Stimulated activated CD8-positive, alpha-beta memory T cell treated with anti-CD3 and anti-CD28 coated beads, Interleukin-15, amount 100 ng/mL, for 24 hours (primary cell): ENCODE results near the gene KIAA1217.
"Not testable (repeated sequence)": the region's sequence is repeated elsewhere in the genome, so short reads cannot be mapped to it uniquely, and the experiment has no call there.

Experiments
- DNase-seq: peaks from one replicate; pipeline ENCODE4 v3.0.0-alpha.2; 2020; ENCODE audit warnings: low read depth

KIAA1217 gene

GRCh38 chr10:24340883-24341282, 131.9 kb downstream of the KIAA1217 start:
- DNase-seq = no peak

GRCh38 chr10:24341371-24341770, 132.4 kb downstream of the KIAA1217 start:
- no peak for DNase-seq

GRCh38 chr10:24341897-24342296, 133.0 kb downstream of the KIAA1217 start:
- no peak for DNase-seq

GRCh38 chr10:24343686-24344085, 134.7 kb downstream of the KIAA1217 start:
- no peak for DNase-seq

GRCh38 chr10:24344279-24344678, 135.3 kb downstream of the KIAA1217 start:
- no peak for DNase-seq

- no peak for DNase-seq
Observed at GRCh38 chr10:24344695-24345463, 135.9 kb downstream of the KIAA1217 start.

- no peak for DNase-seq
Observed at GRCh38 chr10:24346877-24347519, 138.1 kb downstream of the KIAA1217 start.

GRCh38 chr10:24349379-24350001, 140.6 kb downstream of the KIAA1217 start:
- DNase-seq = no peak

GRCh38 chr10:24350070-24350921, 141.4 kb downstream of the KIAA1217 start:
- no peak for DNase-seq

GRCh38 chr10:24350922-24351225, 141.9 kb downstream of the KIAA1217 start:
- DNase-seq = not testable (repeated sequence)

- no peak for DNase-seq
Observed at GRCh38 chr10:24351961-24352360, 143.0 kb downstream of the KIAA1217 start.

GRCh38 chr10:24352399-24352798, 143.5 kb downstream of the KIAA1217 start:
- DNase-seq = no peak

GRCh38 chr10:24353319-24353718, 144.4 kb downstream of the KIAA1217 start:
- no peak for DNase-seq

GRCh38 chr10:24355056-24355688, 146.2 kb downstream of the KIAA1217 start:
- no peak for DNase-seq

- no peak for DNase-seq
Observed at GRCh38 chr10:24357344-24358004, 148.5 kb downstream of the KIAA1217 start.

GRCh38 chr10:24358022-24358421, 149.1 kb downstream of the KIAA1217 start:
- no peak for DNase-seq

GRCh38 chr10:24360282-24361127, 151.6 kb downstream of the KIAA1217 start:
- no peak for DNase-seq

- no peak for DNase-seq
Observed at GRCh38 chr10:24363070-24363469, 154.1 kb downstream of the KIAA1217 start.

GRCh38 chr10:24367688-24368087, 158.8 kb downstream of the KIAA1217 start:
- no peak for DNase-seq

GRCh38 chr10:24370877-24371276, 161.9 kb downstream of the KIAA1217 start:
- no peak for DNase-seq
